HG03095 (cell line): ENCODE measurements around the gene CFAP20.

Source experiments
- ATAC-seq: cut with Tn5 transposase; IDR thresholded peaks from one replicate; pipeline ENCODE4 v1.9.1; 2021; ENCODE audit warnings: moderate library complexity; ENCODE audit not compliant: unreplicated experiment

Gene CFAP20

GRCh38 chr16:58129097-58129936 lies at the start of gene CFAP20:
CFAP20 (minus strand) TSS chr16:58129381; CDS start chr16:58129115, 266 bp downstream.
- peak; percentile 77 for ATAC-seq

GRCh38 chr16:58177353-58177710 lies 48.2 kb upstream of the CFAP20 start:
- no peak for ATAC-seq

GRCh38 chr16:58176608-58177352 lies 47.6 kb upstream of the CFAP20 start:
- ATAC-seq = no peak

GRCh38 chr16:58170223-58170622 lies 41.0 kb upstream of the CFAP20 start:
- ATAC-seq = no peak

- ATAC-seq = no peak
Observed at GRCh38 chr16:58160855-58161254, 31.7 kb upstream of the CFAP20 start.

GRCh38 chr16:58158725-58159124 lies 29.5 kb upstream of the CFAP20 start:
- ATAC-seq = no peak

GRCh38 chr16:58157951-58158540 lies 28.9 kb upstream of the CFAP20 start:
- ATAC-seq = no peak

GRCh38 chr16:58157239-58157638 lies 28.1 kb upstream of the CFAP20 start:
- no peak for ATAC-seq

- ATAC-seq = no peak
Observed at GRCh38 chr16:58155839-58156238, 26.7 kb upstream of the CFAP20 start.

GRCh38 chr16:58154345-58154744 lies 25.2 kb upstream of the CFAP20 start:
- no peak for ATAC-seq

- no peak for ATAC-seq
Observed at GRCh38 chr16:58152246-58152868, 23.2 kb upstream of the CFAP20 start.

GRCh38 chr16:58148526-58148925 lies 19.3 kb upstream of the CFAP20 start:
- ATAC-seq = no peak

GRCh38 chr16:58148099-58148498 lies 18.9 kb upstream of the CFAP20 start:
- ATAC-seq = no peak

GRCh38 chr16:58138852-58139251 lies 9.7 kb upstream of the CFAP20 start:
- ATAC-seq = no peak

GRCh38 chr16:58137581-58137980 lies 8.4 kb upstream of the CFAP20 start:
- ATAC-seq = no peak

GRCh38 chr16:58128711-58129096 lies 477 bp downstream of the CFAP20 start:
- ATAC-seq = peak; percentile 6

GRCh38 chr16:58128181-58128631 lies 975 bp downstream of the CFAP20 start:
- no peak for ATAC-seq

- ATAC-seq = no peak
Observed at GRCh38 chr16:58127634-58128033, 1.5 kb downstream of the CFAP20 start.

- no peak for ATAC-seq
Observed at GRCh38 chr16:58127033-58127556, 2.1 kb downstream of the CFAP20 start.

- no peak for ATAC-seq
Observed at GRCh38 chr16:58126451-58126961, 2.7 kb downstream of the CFAP20 start.
